ENCODE data around the gene MAML3. TPM values are rescaled to one million over a fixed set of nuclear protein-coding genes. Genes with fewer than 3 reads are reported as not detected.

MAML3 gene
- total RNA-seq, 1 donor from 2014 or later, result 5.8 TPM

DNA sequence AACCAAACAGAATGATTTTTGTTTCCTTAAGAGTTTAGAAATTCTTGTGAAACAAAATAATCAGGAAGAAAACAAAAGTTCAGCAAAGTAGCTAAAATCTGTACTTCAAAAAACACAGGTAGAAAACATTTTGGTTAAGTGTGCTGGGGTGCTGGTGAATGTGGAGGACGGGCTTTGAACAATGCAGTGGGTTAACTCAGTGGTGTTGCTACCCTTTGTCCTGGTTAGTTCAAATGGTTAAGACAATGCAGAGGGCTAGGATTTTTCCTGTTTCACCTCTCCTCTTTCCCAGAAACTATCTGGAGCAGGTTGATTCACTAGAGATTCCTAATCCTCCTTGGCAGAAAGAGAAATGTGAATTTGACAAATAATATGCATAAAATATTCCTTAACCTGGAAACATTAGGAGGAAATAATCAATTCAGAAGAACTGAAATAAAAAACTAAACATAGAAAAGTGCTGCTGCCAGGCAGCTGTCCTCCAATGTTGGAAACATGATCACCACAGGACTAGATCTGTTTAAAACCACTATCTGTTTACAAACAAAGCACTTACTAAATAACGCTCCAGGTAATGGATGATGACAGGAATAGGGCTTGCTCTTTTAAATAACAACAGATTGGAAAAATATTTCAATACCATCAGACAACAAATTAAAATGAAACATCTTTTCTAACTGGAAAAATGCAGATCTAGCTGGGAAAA lies 148.9 kb downstream of the MAML3 start:
- DNase-seq (ENCODE audit: low spot score), result no peak

DNA sequence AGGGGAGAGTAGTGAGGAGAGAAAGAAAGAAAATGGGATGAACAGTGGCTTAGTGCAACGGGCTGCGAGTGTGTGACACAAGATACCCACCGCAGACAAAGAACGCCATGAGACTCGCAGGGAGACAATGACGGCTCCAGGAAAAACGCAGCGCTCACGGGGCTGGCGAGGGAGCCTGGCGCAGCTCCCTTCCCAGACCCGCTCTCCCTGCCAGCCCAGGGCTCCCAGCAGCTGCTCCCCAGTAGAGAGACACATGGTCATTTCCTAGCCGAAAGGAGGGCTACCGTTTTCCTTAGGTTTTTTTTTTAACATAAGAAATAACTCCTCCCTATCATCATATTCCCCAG lies 149.5 kb downstream of the MAML3 start:
- DNase-seq (ENCODE audit: low spot score), result peak; percentile 44

DNA sequence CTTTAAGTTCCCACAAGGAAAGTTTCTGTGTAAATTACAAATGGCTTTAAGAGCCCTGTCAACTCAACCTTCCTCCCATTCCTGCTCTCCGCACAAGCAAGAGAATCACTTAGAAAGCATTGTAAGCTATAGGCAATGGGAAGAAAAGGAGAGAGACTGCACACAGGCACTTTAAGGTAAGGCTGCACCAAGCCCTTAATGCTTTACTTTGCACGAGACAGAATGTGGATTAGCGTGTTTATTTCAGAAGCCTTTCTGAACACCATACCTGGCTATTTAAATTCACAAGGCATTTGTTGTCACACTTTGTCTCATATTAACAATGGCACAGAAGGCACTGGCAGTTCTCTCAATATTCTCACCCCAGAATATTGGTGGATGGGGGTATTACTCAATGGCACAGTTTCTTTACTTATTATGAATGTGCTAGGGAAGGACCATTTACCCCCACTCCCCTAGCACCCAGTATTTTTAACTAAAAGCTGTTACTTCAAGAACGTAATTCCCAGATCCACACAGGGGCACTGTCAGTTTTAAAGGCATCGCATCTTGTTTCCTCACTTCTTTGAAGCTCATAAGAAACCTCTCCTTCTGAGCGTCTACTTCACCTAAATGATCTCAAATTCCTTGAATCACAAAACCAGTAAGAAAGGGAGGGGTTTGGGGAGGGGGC lies 150.0 kb downstream of the MAML3 start:
- DNase-seq (ENCODE audit: low spot score), result peak; percentile 32

DNA sequence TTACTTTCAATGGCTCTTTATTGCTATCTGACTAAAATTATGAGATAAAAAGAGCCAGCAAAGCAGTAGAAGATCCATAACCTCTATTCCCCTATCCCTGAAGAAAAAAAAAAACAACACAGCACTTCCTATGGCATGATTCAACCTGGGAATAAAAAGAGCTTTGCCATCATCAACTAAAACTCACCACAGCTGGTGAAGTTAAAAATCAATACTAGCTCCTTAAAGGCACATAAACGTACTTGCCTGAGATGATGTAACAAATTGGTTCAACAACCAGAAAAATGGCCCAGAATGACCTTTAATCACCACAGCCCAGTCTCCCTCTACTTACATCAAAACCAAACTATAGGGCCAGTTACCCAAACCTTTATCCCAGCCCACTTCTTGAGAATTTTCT lies 153.8 kb downstream of the MAML3 start:
- DNase-seq (ENCODE audit: low spot score), result no peak

DNA sequence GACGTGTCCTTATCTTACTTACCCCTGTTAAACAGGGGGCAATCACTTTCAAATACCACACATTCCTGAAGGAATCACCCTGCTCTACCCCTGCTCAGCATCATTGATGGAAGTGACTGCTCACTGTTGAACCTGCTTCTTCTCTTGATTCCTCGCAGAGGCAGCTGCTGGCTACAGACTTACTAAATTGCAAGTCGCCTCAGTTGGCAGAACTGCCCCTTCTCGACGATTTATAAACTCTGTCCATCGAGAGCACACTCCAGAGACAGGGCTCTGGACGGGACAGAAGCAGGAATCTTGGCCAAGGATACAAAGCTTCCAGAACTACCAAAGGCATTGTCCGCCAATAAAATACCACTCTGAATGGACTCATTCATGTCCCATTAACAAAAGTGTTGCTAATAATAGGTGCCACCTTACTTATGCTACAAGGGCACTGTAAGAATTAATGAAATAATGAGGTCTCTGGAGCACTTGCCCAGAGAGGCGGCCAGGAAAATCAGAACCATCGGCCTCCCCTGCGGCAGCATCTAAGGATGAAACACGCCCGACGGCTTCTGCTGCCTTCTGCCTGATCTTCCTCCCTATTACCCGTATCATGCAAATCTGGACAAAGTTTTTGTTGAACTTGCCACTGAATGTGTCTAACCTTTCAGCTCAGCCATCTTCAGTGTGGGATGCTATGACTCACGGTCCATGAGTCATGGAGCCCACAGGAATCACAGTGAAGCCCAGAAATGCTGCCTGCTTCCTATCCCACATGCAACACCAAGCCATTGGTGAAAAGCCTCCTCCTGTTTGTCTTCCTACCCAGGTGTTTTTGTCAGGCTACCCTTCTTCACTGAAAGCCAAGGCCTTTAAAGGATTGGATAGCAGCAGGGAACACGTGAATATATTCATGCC lies 164.9 kb downstream of the MAML3 start:
- peak; percentile 77 for DNase-seq (ENCODE audit: low spot score)

DNA sequence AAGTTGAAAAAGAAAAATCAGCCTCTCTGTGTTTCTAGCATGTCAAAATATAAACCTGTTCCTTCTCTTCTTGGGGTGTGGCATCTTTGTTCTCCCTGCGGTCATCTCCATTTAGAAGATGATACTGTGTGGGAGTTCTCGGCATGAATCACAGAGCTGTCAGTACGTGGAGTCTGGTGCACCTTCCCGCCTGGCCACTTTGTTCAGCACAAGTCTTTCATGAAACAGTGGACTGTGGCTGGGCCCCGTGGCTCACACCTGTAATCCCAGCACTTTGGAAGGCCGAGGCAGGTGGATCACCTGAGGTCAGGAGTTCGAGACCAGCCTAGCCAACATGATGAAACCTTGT lies 166.5 kb downstream of the MAML3 start:
- DNase-seq (ENCODE audit: low spot score), result peak; percentile 62

DNA sequence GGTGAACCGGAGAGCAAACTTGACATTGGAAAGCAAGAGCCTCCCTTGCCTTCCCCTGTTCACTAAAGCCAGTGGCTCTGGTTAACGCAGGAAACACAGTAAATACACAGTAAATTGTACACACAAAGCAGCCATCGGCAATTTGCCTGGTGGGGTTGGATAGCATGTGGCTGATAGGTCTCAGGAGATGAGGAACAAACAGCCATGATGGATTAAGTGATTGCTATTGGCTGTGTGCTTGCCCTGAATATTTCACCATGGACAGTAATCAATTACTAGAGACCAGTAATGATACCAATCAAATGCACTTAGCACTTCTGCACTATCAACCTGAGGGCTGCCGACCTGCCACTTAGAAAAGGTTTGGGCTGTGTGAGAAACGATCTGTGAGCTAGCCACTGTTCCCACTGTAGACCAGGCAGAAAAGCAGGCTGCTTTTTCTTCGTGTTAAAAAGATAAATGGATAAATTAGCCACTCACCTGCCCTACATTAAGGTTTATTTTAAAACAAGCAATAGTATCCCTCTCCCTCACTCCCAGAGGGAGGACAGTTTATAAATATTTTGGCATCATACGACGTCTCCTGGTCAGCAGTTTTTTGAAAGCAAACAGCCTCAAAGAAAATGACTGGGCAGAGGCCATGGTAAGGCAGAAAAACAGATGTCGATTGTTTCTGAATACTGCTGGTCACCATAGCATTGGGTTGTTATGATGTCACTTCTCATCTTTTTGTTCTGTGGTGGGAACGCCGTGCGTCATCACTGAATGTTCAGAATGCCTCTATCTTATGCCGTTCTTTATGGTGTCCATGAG lies 167.1 kb downstream of the MAML3 start:
- DNase-seq (ENCODE audit: low spot score), result no peak

DNA sequence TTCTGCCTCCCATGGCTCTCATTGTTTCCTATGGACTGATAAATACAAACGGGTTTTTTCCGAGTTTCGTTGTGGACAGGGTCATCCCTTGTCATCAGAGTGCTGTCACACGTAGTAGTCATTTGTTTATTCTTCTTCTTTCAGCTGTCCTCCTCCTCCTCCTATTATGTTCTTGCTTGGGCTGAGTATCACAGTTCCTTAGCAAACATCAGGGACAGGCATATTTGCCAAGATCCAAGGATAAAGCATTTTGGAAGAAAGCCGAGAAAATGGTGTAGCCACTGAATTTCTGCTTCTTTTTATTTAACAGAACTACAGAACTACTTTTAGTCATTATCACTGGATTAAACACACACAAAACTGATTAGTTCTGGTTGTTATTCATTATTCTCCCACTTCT lies 167.9 kb downstream of the MAML3 start:
- DNase-seq (ENCODE audit: low spot score), result no peak

DNA sequence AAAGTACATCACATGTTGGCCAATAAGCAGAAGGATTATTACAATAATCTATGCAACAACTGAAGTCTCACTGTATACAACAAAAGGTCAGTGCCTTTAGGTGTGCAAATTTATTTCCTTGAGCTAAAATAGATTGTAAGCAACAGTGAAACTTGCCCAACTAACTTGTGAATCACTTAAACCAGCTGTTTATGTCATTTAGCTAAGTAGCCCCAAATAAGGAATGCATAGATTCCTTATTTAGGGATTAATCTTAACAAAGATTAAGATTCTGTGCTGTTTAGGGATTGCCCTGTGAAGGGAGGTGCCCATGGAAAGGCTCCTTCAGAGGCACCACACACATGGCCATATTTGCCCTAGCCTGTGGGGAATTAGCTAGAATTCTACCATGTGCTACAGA lies 168.6 kb downstream of the MAML3 start:
- DNase-seq (ENCODE audit: low spot score), result no peak

DNA sequence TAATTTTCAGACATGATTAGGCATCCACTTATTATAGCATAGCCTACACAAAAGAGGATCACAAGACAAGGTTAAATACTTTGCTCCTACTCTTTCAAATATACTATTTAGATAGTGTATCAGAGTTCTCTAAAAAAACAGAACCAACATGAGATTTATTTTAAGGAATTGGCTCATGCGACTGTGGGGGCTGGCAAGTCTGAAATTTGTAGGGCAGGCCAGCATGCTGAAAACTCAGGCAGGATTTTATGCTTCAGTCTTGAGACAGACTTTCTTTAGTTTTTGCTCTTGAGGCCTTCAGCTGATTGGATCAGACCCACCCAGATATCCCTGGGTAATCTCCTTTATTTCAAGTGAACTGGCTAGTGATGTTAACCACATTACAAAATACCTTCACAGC lies 169.5 kb downstream of the MAML3 start:
- peak; percentile 29 for DNase-seq (ENCODE audit: low spot score)

DNA sequence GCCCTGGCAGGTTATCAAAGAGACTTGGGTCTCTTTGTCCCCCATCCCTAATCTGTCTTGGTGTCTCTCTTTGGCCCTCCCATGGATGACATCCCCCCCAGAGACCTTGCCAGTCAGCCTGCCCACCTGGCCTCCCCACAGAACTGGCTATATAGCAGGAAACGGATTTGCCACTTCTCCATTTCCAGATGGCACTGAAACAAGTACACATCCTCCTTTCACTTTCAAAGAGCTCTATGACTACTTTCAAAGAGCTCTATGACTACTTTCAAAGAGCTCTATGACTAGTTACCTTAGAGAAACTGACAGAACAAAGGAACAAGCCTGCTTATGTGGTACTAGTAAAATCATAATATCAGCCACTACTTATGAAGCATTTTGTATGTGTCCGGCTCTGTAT lies 175.3 kb downstream of the MAML3 start:
- no peak for DNase-seq (ENCODE audit: low spot score)

DNA sequence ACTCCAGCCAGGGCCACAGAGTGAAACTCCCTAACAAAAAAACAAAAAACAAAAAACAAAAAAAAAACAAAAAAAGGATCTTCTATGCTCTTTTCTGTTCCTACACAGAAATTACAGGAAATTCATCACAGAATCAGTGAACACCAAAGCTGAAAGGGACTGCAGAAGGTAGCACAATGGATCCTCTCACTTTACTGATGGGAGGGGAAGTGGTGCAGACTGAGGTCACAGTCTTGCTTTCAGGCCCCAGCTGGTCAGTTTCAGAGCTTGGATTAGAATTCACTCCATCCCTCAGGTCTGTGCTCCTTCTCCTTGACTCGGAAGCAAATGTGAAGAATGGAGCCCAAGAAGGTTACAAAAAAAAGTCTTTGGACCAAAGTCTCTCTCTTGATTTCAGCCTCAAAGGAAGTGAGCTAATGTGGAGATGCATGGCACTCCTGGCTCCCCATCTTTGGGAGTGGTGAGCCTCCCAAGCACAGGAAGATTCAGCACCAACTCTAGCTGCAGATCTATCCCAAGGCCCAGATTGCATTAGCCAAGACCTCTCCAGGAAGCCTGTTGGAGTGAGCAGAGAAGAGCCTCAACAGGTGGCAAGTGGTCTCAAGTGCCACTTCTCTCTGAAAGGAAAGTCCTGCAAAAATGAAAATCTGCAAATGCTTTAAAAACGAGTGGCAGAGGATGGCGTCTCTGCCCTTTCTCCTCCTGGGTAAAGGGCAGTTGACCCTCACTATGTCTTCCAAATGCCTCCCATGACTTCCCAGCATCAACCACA lies 176.0 kb downstream of the MAML3 start:
- DNase-seq (ENCODE audit: low spot score), result no peak

DNA sequence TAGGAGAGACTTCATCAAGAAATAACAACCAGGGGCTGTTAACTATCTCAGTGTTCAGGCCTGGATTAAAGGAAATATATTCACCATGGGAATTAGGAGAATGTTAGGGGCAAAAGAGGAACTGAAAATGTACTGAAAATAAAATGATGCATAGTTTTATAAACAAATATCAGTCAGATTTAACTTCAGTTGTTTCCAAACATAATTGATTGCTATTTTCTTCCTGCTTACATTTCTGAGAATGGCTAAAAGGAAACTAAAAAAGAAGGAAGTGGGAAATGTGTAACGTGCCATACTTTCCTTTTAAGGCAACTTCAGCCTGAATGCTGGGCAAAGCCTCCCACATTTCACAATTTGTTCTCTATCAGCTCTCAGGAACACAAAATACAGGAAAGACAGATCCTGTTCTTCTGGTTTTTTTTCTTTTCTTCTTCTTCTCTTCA lies 178.1 kb downstream of the MAML3 start:
- peak; percentile 87 for DNase-seq (ENCODE audit: low spot score)

DNA sequence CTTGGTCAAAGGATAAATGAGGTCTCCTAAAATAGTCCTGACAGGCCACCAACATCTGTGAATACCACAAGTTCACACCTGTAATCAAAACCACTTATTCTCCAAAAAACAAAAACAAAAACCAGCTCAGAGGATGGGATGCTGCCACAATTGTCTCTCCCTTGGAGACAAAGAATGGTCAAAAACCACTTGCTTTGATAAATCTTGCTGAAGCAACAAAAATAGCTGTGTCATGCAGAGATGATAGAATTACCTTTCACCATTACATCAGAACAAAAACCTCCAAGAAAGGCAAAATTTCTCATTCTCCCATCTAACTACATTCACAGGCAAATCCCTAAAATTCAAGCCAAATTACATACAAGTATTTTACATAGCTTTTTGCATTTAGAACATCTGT lies 180.4 kb downstream of the MAML3 start:
- no peak for DNase-seq (ENCODE audit: low spot score)

DNA sequence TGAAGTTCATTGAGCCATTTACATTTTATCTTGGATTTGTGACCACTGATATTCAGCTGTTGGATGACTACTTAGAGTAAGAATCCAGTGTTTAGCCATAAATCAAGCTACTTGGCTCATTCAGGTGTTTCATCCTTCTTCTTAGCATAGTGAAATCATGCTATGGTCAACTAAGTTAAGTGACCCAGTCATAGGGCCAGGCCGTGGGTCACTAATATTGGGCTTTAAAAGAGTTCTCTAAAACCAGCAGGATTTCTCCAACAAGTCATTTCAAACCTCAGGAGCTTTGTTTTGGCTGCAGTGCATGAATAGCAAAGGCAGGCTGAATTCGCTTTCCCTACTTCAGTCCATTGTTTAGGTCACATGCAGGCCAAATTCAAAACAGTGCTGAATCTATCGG lies 181.0 kb downstream of the MAML3 start:
- DNase-seq (ENCODE audit: low spot score), result no peak

DNA sequence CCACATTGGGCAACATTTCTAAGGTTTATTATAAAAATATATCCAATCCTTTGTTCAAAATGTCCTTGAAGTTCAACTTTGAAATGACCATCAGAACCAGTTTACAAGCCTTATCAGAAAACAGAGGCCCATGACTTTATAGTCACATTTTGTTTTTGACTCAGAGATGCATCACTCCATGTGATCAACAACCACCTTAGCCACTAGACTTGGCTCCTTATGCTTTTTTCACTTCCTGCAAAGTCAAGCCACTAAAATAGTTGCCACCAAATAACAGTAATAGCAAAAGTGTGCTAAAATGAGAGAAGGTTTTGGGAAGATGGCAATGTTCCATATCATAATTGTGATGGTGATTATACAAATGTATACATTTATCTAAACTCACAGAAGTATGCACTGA lies 181.7 kb downstream of the MAML3 start:
- no peak for DNase-seq (ENCODE audit: low spot score)

DNA sequence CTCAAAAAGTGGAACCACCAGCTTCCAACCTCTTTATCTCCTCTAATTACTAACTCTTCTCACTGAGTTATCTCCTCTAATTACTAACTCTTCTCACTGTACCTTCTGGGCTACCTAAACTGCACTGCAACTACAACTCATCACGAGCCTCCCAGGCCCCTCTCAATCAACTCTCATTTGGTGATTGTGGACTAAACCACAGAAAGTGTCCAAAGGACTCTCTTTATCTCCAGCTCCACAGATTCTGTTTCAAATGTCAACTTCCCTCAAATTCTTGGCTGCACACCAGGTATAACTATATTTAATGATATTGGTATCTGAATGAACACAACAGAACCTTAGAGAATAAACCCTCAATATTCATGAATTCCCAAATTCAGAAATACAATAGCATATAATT lies 182.9 kb downstream of the MAML3 start:
- no peak for DNase-seq (ENCODE audit: low spot score)

DNA sequence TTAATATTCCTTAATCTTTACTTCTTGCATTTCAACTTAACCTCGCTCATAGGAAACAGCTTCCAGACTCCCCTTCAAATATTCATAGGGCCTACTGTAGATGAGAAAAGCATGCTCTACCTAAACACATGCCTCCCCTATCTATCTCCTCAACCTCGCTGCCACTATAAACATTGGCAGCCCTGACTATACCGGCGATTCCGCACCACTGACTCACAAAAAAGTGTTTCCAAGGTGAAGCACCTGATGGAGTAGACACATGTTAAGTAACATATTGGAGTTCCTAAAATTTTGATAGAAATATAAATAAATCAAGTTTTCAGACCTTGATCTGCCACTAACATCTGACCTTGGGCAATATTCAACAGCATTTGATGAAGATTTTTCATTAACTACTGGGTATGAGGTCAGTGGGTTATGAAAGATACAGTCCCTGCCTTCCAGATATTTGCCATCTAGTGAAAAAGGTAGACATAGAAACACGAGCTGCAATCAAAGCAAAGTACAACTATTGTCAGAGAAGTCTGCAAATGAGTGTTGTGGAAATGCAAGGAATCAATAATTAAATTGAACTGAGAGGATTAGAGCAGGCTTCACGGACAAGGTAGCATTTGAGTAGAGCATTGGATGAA lies 184.2 kb downstream of the MAML3 start:
- no peak for DNase-seq (ENCODE audit: low spot score)

DNA sequence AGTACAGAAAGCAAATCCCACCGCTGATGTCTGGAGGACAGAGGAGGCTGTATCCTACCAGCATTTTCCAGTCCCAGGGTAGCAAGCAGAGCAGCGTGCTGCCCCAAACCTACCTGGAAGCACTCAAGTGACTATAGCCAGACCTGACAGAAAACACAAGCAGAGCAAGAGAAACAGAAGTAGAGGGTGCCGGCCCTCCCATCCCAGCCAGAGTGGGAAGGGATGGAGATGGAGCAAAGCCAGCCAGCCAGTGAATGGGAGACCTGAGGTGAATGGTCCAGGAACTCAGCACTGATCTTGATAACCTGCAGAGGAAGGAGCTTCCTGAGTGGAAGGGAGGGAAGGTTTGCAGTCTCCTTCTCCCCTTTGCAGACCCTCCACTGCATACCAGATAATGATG lies 185.2 kb downstream of the MAML3 start:
- DNase-seq (ENCODE audit: low spot score), result no peak

DNA sequence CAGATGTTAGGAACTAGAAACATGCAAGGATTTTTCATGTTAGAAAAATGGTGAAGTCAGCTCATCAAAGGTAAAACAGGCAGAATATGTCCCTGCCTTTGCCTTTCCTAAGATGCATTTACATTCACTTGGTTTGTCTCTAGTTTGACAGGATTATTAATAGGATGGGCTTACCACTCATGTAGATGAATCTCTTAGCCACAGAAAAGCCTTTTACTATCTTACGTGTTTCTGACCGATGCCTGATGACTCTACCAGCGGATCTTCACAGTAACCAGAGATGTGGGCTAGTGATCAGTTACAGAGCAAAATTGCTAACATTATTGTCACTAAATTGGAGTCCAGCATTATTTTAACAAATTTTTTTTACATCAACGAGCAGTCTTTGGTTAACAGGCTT lies 187.6 kb downstream of the MAML3 start:
- peak; percentile 44 for DNase-seq (ENCODE audit: low spot score)

DNA sequence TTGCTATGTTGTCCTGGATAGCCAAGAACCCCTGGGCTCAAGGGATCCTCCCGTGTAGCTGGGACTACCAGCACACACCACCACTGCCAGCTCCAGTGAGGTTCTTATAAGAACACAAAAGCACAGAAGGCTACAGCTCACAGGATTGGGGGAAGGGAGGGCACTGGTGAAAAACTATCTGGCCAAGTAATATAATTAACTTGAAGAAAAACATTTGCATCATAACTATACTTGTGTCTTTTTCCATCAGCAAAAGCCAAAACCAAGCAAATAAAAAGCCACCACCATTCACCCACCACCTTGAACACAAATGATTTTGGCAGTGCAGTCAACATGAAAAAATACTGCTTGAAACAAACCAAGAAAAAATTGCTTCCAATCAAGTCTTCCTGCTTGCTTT lies 188.2 kb downstream of the MAML3 start:
- no peak for DNase-seq (ENCODE audit: low spot score)
